Measurements from ENCODE around the gene SLC25A29. TPM values are rescaled to one million over a fixed set of nuclear protein-coding genes. Genes with fewer than 3 reads are reported as not detected.

SLC25A29 gene
- total and polyA plus RNA-seq, 2 of the 13 experiments (the other 11 are each of a cell fraction or from before 2014, with no cell fraction given) = 12.2 to 17.2 TPM

DNA sequence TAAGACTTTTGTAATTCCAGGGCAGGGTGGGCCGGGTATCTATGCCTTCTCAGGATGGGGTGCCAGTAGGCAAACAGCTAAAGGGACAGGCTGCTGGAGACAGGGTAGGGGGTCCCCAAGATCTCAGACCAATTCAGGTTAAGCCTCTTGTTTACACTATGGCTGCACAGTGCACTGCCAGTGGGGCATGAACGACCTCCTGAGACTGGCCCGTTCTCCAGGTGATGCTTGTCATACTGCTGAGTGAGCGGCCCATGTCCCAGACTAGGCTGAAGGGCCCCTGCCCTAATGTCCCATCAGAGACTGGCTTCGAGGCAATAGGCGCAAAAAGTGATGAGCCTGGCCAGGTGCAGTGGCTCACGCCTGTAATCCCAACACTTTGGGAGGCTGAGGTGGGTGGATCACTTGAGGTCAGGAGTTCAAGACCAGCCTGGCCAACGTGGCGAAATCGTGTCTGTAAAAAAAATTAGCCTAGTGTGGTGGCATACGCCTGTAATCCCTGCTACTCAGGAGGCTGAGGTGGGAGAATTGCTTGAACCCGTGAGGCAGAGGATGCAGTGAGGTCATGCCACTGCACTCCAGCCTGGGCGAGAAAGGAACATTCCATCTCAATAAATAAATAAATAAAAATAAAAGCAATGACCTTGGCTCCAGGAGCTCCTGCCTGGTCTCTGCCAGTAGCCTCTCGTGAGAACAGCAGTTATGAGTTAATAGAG is 12.6 kb downstream of the SLC25A29 start:
- Histone ChIP-seq H3K4me3 (replicated peaks in 1 of 3; ENCODE audit: insufficient read depth in 1 of 3, low read depth in 2 of 3, low read length in 3 of 3) (no peak overlapping the region), H3K4me1 (ENCODE audit: insufficient read depth, low read length) (peaks cover 48% of the 10 kb centered on the region), H3K27me3 (ENCODE audit: control insufficient read depth in 1 of 2, insufficient read depth in 2 of 2, low read length in 2 of 2) (no peaks in the 10 kb centered on the region), H3K9me3 (ENCODE audit: low read length) (no peaks in the 10 kb centered on the region), H4K20me1 (ENCODE audit: insufficient read depth, low read length) (no peaks in the 10 kb centered on the region), H3K4me2 (ENCODE audit: low read depth, low read length) (peak overlapping the region; percentile 15), H3K79me2 (ENCODE audit: insufficient read depth, low read length) (no peaks in the 10 kb centered on the region), H3K27ac (ENCODE audit: extremely low read length, insufficient read depth, low read length) (peak overlapping the region; percentile 52), H3K9ac (ENCODE audit: insufficient read depth, low read depth, low read length) (no peak overlapping the region), H3K36me3 (replicated peaks in 1 of 2; ENCODE audit: control insufficient read depth in 1 of 2, insufficient read depth in 2 of 2, low read length in 2 of 2) (no peaks in the 10 kb centered on the region; a peak in 1 of 5 replicates), H2AFZ (ENCODE audit: low read length) (no peak overlapping the region)
- FAIRE-seq (no peak), DNase-seq (ENCODE audit: low spot score) (no peak), ATAC-seq (no peak)
- no TSS peak for BruUV-seq (replicated peaks)
- intact Hi-C loops (cut with micrococcal nuclease; ENCODE audit: unreplicated experiment) = no loop called here
- CTCF ChIA-PET (ENCODE audit: low intra/inter-chr PET ratio, low total read pairs) = no interaction called here
- WGBS (ENCODE audit: low lambda C conversion rate) = 73% methylated on average over 12 of the region's 14 CpGs
- in situ Hi-C loops (cut with HindIII; ENCODE audit: extremely low pct_ligation_motif_present, low pct_unique_long_range_greater_than_20kb) = no loop called here
- POLR2A ChIA-PET = interaction anchor here (0.9 kb wide), 1 partner anchor 10 kb away, joined by 3 read pairs; no protein-coding TSS in a partner anchor
- TF ChIP-seq DNMT3B (CRISPR knock-in tag; conservative IDR thresholded peaks at IDR 0.05) (no peak), ZFX (CRISPR knock-in tag; IDR thresholded peaks at IDR 0.05; ENCODE audit: low read depth) (0 out of 2 replicates have a peak, but pooled peaks have one; percentile 23), ZKSCAN5 (CRISPR knock-in tag; IDR thresholded peaks at IDR 0.05) (no peak), POLR2G (IDR thresholded peaks at IDR 0.05; ENCODE audit: low read depth, low read length) (0 out of 2 replicates have a peak, but pooled peaks have one; percentile 26)

DNA sequence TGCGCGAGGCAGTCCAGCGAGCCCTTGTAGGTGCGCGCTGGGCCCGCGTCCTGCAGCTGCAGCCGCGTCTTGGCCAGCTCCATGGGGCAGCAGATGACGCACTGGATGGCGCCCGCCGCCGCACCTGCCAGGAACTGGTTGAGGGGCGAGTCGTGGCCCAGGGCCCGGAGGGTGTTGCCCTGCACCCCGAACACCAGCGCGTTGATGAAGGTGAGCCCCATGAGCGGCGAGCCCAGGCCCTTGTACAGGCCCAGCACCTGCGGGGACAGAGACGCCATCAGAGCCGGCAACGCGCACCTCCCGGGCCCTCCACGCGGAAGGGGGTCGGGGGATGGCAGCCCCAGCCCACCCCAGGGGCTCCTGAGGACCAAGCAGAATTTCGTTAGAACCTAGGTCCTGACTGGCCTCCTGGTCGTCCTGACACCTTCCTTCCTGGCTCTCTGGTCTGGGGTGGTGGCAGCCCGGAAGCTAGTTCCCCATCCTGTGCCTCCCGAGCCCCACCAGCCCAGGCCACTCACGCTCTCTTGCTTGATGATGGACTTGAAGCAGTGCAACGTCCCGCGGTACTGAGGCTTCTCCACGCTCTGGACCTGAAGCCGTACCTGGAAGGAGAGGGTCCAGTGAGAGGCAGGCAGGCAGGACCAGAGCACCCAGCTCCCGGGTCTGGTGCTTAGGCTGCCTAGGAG is 13.3 kb downstream of the SLC25A29 start:
- BruUV-seq (replicated peaks) = no TSS peak
- intact Hi-C loops (cut with micrococcal nuclease; ENCODE audit: unreplicated experiment) = no loop called here

More for the DNA sequence above, 13.3 kb downstream of the SLC25A29 start:
- no peak for ATAC-seq
- no peak overlapping the region for H3K4me3 ChIP-seq (replicated peaks in 1 of 3; ENCODE audit: insufficient read depth in 1 of 3, low read depth in 2 of 3, low read length in 3 of 3)
- in situ Hi-C loops (cut with HindIII; ENCODE audit: extremely low pct_ligation_motif_present, low pct_unique_long_range_greater_than_20kb) = no loop called here
- H3K9me3 ChIP-seq (ENCODE audit: low read length) = no peaks in the 10 kb centered on the region
- DNase-seq (ENCODE audit: low spot score) = no peak
- POLR2A ChIA-PET = no interaction called here
- WGBS (ENCODE audit: low lambda C conversion rate) = 98% methylated on average over 10 of the region's 42 CpGs
- H3K36me3 ChIP-seq (replicated peaks in 1 of 2; ENCODE audit: control insufficient read depth in 1 of 2, insufficient read depth in 2 of 2, low read length in 2 of 2) = no peaks in the 10 kb centered on the region; a peak in 1 of 5 replicates
- no peak for FAIRE-seq
- no peak overlapping the region for H3K9ac ChIP-seq (ENCODE audit: insufficient read depth, low read depth, low read length)
- no peaks in the 10 kb centered on the region for H3K79me2 ChIP-seq (ENCODE audit: insufficient read depth, low read length)
- no peak overlapping the region for H3K27ac ChIP-seq (ENCODE audit: extremely low read length, insufficient read depth, low read length)
- no peaks in the 10 kb centered on the region for H4K20me1 ChIP-seq (ENCODE audit: insufficient read depth, low read length)
- no peaks in the 10 kb centered on the region for H3K27me3 ChIP-seq (ENCODE audit: control insufficient read depth in 1 of 2, insufficient read depth in 2 of 2, low read length in 2 of 2)
- H3K4me2 ChIP-seq (ENCODE audit: low read depth, low read length) = no peak overlapping the region
- CTCF ChIA-PET (ENCODE audit: low intra/inter-chr PET ratio, low total read pairs) = no interaction called here
- H2AFZ ChIP-seq (ENCODE audit: low read length) = no peak overlapping the region
- TF ChIP-seq HNRNPL (IDR thresholded peaks at IDR 0.05; ENCODE audit: low read depth, low read length) (0 out of 2 replicates have a peak, but pooled peaks have one; percentile 3), ZBTB42 (CRISPR knock-in tag; IDR thresholded peaks at IDR 0.05) (no peak)
- peaks cover 53% of the 10 kb centered on the region for H3K4me1 ChIP-seq (ENCODE audit: insufficient read depth, low read length)
